A172 (cell line): ENCODE results near the gene C19orf47. TPM values are rescaled to one million over a fixed set of nuclear protein-coding genes. Genes with fewer than 3 reads are reported as not detected.
"Not testable (repeated sequence)": the region's sequence is repeated elsewhere in the genome, so short reads cannot be mapped to it uniquely, and the experiment has no call there.

Source experiments
- DNase-seq: peaks from one replicate; pipeline ENCODE4 v3.0.0-alpha.2; 2015; ENCODE audit warnings: low spot score
- total RNA-seq: library from RNA; depleted of rRNA; stranded (reverse); fragments of >200 nt; shearing (Covaris generic); gene quantifications from 2 replicates; pipeline ENCODE4 v1.2.3, GENCODE V29; 2014

The C19orf47 gene
- total RNA-seq, 1 experiment from 2014 or later = 11.0 TPM

DNA sequence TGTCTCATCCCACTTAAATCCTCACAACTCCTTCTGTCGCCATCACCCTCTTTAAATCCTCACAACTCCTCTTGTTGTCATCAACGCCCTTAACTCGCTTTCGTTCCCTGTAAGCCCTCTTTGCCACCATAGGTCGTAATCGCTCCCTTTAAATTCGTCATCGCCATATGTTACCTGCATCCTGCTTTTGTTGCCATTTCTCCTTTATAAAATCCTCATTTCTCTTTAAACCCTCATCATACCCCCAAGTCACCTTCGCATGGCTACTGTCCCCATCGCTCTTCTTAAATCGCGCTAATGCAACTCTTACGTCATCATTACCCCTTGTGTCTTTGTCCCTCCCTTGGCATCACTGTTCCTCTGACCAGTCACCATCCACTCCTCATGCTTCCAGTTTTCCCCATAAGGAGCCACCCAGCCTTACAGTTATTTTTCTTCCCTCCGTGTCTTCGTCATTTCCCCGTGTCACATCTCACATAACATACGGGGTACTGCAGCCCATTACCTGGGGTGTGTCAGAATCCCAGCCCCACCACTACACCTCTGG is 837 bp upstream of the C19orf47 start:
- peak; percentile 60 for DNase-seq

GRCh38 chr19:40344422-40344821 is 3.8 kb downstream of the C19orf47 start:
- DNase-seq = no peak

- no peak for DNase-seq
Measured at GRCh38 chr19:40342644-40343311, 5.4 kb downstream of the C19orf47 start.

- no peak for DNase-seq
Measured at GRCh38 chr19:40341601-40342482, 6.4 kb downstream of the C19orf47 start.

GRCh38 chr19:40339018-40339728 is 9.0 kb downstream of the C19orf47 start:
- DNase-seq = no peak

GRCh38 chr19:40337594-40337993 is 10.6 kb downstream of the C19orf47 start:
- DNase-seq = no peak

DNA sequence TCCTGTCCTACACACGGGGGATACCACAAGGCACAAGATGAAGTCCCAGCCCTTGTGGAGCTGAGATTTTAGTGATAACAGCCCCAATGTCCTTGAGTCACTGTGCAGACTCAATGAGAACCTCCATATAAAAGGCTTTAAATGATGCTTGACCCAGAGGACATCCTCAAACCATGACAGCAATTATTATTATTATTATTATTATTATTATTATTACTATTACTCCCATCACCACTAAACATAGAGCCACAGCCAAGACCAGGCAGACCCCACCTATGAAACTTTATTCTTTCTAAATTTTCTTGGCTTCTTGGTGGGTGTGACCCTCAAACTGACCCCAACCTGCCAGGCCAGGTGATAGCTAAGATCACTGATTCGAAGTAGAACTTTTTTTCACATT is 11.1 kb downstream of the C19orf47 start:
- no peak for DNase-seq

DNA sequence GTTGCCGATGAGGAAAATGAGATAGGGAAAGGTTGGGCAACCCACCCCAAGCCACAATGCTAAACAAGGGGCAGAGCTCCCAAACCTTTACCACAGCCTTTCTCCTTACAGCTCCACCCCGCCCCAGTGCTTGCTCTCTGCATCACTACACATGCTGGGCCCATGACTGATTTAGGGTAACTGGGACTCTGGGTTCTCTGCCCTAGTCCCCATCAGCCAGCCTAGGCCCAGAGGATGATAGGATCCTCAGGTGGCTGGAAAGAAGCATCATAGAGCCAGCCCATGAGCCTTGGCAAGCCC is 11.6 kb downstream of the C19orf47 start:
- no peak for DNase-seq

DNA sequence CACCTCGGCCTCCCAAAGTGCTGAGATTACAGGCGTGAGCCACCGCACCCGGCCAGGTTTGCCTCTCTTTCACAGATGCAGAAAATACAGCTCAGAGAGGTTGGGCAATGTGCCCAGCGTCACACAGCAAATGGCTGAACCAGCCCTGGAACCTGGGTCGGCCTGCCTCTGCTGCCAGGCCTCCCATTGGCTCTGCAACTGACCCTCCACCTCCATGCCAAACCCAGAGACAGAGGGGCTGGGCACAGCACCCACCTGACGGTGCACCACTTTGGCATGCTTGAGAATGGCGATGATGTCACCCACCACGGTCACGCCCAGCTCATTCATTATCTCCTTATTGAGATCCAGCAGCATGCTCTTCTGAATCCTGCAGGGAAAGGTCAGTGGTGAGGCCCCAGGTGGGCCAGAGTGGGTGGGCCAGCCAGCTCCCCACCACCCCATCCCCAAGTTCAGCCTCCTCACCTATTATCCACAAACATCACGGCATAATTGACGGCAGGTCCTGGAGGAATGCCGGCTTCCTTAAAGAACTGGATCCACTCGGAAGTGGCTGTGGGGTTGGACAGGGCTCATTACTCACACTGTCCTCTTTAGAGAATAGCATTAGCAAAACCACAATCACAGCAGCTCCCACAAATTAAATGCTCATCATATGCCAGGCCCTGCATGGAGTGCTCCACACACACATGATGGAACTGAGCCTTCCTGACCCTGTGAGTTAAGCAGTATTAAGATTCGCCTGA is 12.2 kb downstream of the C19orf47 start:
- DNase-seq = peak; percentile 83

DNA sequence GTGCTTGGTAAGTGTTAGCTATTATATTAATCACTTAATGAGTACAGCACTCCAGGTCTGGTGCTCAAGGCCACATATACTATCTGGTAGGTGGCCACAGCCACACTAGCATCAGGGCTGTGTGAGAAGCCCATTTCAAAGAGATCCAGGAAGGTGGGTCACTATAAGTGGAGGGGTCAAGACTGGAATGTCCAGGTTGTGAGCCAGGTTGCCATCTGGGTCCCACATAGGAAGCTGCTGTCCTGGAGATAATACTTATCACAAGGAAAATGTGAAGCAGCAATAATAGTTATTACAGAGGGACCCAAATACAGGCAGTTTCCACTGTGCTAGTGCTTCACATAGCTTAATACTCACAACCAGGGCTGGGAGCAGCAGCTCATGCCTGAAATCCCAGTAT is 13.1 kb downstream of the C19orf47 start:
- no peak for DNase-seq

GRCh38 chr19:40333083-40333482 is 15.1 kb downstream of the C19orf47 start:
- DNase-seq = not testable (repeated sequence)

DNA sequence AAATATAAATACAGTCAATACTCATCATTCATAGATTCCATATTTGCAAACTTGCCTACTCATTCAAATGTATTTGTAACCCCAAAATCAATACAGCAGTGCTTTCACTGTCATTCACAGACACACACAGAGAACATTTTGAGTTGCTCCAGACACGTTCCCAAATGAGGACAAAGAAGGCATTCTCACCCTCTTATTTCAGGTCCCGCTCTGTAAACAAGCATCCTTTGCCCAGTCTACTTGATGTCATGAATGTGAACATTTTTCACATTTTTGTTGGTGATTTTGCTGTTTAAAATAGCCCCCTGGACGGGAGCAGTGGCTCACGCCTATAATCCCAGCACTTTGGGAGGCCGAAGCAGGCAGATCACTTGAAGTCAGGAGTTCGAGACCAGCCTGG is 15.5 kb downstream of the C19orf47 start:
- no peak for DNase-seq

- DNase-seq = no peak
Measured at GRCh38 chr19:40331052-40331451, 17.1 kb downstream of the C19orf47 start.

DNA sequence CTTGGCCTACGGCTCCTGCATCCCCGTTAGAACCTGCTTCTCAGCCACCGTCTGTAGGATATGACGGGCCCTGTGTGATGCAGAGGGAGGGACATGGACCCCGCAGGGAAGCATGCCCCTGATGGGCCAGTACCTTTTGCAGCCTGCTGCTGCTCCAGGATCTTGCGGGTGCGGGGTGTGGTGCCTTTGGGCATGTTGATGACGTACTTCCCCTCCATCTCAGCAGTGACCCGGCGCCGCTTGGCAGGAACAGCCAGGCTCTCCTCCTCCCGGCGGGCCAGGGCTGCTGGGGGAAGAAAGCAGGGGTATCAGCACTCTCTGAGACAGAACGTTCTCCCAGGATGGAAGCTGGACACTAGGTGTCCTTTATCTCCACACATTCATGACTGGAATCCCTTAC is 22.0 kb downstream of the C19orf47 start:
- no peak for DNase-seq

DNA sequence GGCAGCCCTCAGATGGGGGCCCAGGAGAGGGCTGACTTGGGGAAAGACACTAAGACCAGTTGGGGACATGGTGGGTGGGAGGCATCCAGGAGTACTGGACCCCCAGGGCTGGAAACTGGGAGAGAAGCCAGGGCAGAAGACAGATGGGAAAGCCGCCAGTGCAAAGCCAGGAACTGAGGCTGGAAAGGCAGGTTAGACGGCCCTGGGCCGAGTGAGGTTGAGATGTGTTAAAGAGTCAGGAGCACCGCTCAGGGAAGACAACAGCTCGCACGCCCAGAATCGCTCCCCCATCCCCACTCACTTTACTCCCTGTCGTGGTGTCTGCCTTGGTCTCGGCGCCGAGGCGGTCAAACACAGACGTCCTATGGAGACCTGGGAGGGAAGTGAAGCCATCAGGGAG is 24.5 kb downstream of the C19orf47 start:
- DNase-seq = no peak

- DNase-seq = peak; percentile 12
Measured at GRCh38 chr19:40322951-40323615, 25.1 kb downstream of the C19orf47 start.

- DNase-seq = peak; percentile 25
Measured at GRCh38 chr19:40322271-40322610, 26.0 kb downstream of the C19orf47 start.

DNA sequence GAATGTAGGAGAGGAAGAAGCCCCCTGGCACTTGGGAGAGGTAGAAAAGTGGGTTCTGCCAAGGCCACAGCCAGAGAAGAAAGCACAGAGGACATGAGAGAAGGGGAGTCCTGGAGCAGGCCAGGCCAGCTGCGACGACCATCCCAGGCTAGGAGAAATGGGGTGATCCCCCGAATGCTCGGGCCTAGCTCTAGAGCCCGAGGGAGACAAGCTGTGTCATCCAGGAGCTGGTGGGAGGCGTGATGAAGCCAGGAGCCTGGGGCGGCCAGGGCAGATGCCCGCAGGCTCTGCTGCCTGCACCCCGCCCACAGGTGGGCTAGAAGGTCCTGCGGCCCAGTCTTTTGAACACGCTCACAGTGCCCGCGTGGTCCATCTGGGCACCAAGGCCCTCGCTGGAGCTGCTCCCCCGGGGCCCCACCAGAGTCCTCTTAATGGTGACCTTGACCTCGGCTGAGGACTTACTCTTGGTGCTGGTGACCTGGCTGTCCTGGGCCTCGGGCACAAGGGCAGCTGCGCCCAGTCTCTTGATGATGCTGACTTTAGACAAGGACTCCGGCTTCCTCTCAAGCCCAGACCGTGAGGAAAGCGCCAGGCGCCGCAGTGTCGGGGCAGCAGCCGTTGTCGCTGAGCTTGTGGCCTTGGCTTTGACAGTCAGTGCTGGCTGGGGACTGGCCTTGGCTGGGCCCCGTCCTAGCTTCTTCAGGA is 26.5 kb downstream of the C19orf47 start:
- no peak for DNase-seq

GRCh38 chr19:40321076-40321475 is 27.1 kb downstream of the C19orf47 start:
- DNase-seq = no peak

GRCh38 chr19:40320558-40320935 is 27.6 kb downstream of the C19orf47 start:
- no peak for DNase-seq

DNA sequence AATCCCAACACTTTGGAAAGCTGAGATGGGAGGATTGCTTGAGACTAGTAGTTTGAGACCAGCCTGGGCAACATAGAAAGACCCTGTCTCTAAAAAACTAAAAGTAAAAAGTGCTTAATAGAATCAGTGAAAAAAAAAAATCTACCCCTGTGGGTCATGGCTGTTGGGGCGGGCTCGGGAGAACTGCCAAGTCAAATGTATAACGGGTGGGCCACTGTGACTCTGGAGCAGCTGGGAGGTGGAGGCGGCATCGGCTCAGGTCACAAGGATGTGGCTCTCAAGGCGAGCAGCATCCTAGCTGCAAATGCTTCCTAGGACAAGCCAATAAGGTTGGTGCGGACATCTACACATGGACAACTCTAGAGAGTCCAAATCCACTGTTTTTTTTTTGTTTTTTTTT is 30.9 kb downstream of the C19orf47 start:
- no peak for DNase-seq
